PC-9 (cell line): ENCODE data around the gene IL1R2. TPM values are rescaled to one million over a fixed set of nuclear protein-coding genes. Genes with fewer than 3 reads are reported as not detected.
A peak's percentile ranks its signal among the peaks of the same experiment; 100 is the strongest.

Source experiments
- BruUV-seq: library from RNA; stranded (reverse); fragments of 400-500 nt; replicated peaks from 2 replicates; lab custom pipeline; 2021; lab: Mats Ljungman, UMichigan
- CTCF ChIA-PET: fragments of 300-600 bp; sonication (Branson Sonifier 250); formaldehyde crosslinking; loops from one replicate; lab custom pipeline; 2022; ENCODE audit warnings: antibody characterized with exemption; lab: Charles Lee
- POLR2A ChIA-PET: fragments of 300-600 bp; sonication (Branson Sonifier 250); formaldehyde crosslinking; loops from one replicate; lab custom pipeline; 2022; ENCODE audit warnings: antibody characterized with exemption; ENCODE audit not compliant: unreplicated experiment; lab: Charles Lee
- DNase-seq, 2 experiments: peaks; one replicate each; pipeline versions ENCODE4 v3.0.0 to v3.0.0-alpha.2; 2015 to 2022; ENCODE audit warnings: mixed read lengths in 1 of 2
- H2AFZ ChIP-seq: fragments of 200-600 bp; sonication (generic); 2 replicates; pipeline ENCODE4 v1.8.1; 2017; ENCODE audit warnings: antibody characterized with exemption
- H3F3A ChIP-seq: fragments of 200-600 bp; sonication (generic); 2 replicates; pipeline ENCODE4 v1.8.1; 2017; ENCODE audit warnings: antibody characterized with exemption, mild to moderate bottlenecking, low read depth; ENCODE audit not compliant: insufficient read depth
- H3K27ac ChIP-seq: fragments of 200-600 bp; sonication (generic); 2 replicates; pipeline ENCODE4 v1.6.1; 2016; ENCODE audit warnings: mixed run types
- H3K27me3 ChIP-seq: fragments of 200-600 bp; sonication (generic); 2 replicates; pipeline ENCODE4 v1.6.1; 2016; ENCODE audit warnings: low read depth, mixed run types; ENCODE audit not compliant: insufficient read depth
- H3K36me3 ChIP-seq: fragments of 200-600 bp; sonication (generic); 2 replicates; pipeline ENCODE4 v1.6.1; 2016; ENCODE audit warnings: low read depth, mixed run types
- H3K4me1 ChIP-seq: fragments of 200-600 bp; sonication (generic); replicated peaks from 2 replicates; pipeline ENCODE4 v1.6.1; 2016; ENCODE audit warnings: mixed run types; ENCODE audit not compliant: insufficient read depth
- H3K4me2 ChIP-seq: fragments of 200-600 bp; sonication (generic); 2 replicates; pipeline ENCODE4 v1.6.1; 2017; ENCODE audit warnings: mixed run types
- H3K4me3 ChIP-seq: fragments of 200-600 bp; sonication (generic); 2 replicates; pipeline ENCODE4 v1.6.1; 2016; ENCODE audit warnings: mixed run types
- H3K79me2 ChIP-seq: fragments of 200-600 bp; sonication (generic); 2 replicates; pipeline ENCODE4 v1.6.1; 2017; ENCODE audit warnings: low read depth, mixed run types
- H3K9me2 ChIP-seq: fragments of 200-600 bp; sonication (generic); 2 replicates; pipeline ENCODE4 v1.8.1; 2017; ENCODE audit warnings: mild to moderate bottlenecking; ENCODE audit not compliant: insufficient read depth
- H3K9me3 ChIP-seq: fragments of 200-600 bp; sonication (generic); 2 replicates; pipeline ENCODE4 v1.8.1; 2016; ENCODE audit warnings: low read depth; ENCODE audit not compliant: insufficient read depth
- H4K20me1 ChIP-seq: fragments of 200-600 bp; sonication (generic); 2 replicates; pipeline ENCODE4 v1.8.1; 2017; ENCODE audit not compliant: insufficient read depth
- EZH2 ChIP-seq: fragments of 200-600 bp; sonication (generic); IDR thresholded peaks from 2 replicates; pipeline ENCODE4 v1.8.0; 2017; ENCODE audit warnings: antibody characterized with exemption, low read depth
- intact Hi-C: fragments of 100-400 bp; cut with micrococcal nuclease; formaldehyde crosslinking; loops from one replicate; pipeline ENCODE4 v1.10.0; 2022; ENCODE audit not compliant: unreplicated experiment
- total RNA-seq: library from RNA; stranded (reverse); gene quantifications from 2 replicates; pipeline ENCODE4 v1.2.3, GENCODE V29; 2021
- TF ChIP-seq, protein P1 (sequence below): fragments of 200-600 bp; sonication (generic); conservative IDR thresholded peaks from 2 replicates; pipeline ENCODE4 v1.6.1; 2017; ENCODE audit warnings: mixed run types, antibody characterized with exemption, mild to moderate bottlenecking, moderate library complexity

The IL1R2 gene
- total RNA-seq, 1 experiment from 2014 or later: 3.8 TPM

DNA sequence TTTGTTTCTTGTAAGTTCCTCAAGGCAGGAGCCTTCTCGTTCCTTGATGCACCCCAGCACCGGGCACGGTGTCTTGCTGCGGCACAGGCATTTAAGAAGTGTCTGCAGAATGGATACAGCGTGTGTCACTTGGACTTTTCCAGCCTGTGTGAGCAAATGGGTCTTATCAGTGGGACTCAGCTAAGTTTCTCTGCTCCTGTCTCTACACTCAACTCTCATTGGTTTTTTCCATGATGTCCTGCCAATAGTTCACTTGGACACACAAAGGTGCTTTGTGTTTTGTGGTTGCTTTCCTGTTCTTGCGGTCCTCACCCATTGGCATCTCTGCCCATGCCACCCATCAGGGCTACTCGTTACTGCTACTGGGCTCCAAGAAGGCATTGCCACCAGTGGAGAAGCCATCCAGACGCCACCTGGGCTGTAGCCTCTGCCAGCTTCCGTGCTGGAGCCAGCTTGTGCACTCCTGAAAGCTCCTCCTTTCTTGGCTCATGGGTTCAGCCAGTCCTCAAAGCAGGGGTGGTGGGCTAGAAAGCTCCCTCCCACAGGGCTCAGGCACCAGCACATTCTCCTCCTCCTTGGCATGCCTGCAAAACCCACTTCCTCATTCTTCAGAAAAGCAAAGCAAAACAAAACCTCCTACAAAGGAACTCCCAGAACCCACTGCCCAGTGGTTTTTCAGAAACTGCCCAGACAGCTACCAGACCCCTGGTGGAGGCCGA is 41.4 kb downstream of the IL1R2 start:
- peak overlapping the region; percentile 70 for H2AFZ ChIP-seq
- TF ChIP-seq, protein P1, sequence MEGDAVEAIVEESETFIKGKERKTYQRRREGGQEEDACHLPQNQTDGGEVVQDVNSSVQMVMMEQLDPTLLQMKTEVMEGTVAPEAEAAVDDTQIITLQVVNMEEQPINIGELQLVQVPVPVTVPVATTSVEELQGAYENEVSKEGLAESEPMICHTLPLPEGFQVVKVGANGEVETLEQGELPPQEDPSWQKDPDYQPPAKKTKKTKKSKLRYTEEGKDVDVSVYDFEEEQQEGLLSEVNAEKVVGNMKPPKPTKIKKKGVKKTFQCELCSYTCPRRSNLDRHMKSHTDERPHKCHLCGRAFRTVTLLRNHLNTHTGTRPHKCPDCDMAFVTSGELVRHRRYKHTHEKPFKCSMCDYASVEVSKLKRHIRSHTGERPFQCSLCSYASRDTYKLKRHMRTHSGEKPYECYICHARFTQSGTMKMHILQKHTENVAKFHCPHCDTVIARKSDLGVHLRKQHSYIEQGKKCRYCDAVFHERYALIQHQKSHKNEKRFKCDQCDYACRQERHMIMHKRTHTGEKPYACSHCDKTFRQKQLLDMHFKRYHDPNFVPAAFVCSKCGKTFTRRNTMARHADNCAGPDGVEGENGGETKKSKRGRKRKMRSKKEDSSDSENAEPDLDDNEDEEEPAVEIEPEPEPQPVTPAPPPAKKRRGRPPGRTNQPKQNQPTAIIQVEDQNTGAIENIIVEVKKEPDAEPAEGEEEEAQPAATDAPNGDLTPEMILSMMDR: no peak
- no peak for TF ChIP-seq EZH2
- peaks cover 23% of the 10 kb centered on the region for H3K4me1 ChIP-seq

DNA sequence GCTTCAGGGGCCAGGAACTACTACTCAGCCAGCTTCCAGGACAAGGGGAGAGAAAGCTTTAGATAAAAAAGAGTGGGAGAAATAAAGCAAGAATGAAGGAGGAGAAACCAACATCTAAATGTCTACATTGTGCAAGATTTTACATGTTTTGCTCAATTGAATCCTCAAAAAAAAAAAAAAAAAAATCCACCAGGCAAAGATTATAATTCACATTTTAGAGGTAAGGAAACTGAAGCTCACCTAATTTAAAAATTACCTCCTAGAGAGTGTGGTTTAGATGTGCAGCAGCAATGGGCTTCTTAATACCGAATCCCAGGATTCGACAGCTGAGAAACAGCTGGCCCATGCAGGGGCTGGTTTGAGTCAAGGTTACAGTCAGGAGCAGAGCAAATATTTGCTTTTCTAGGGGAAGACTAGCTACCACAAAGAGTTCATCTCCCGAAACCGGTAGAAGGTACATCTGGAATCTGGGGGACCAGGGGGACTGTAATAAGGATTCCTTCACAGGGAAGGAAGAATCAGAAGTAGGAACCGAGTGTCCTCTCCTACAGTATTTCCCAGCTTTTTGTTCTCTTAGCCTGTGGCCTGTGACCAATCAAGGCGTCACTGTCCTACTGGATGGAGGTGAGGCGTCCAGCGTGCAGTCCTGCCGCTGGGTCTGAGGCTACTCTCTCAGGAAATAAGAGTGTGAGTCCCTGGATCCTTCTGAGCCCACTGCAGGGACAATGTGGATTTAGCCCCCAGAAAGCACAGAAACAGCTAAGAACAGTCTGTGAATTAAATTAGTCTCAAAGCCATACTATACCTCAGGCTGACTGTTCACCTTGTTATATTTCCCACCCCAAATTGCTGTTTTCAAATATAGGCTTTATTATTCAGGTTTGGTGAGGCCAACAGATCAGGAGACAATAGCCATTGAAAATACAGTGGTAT is 42.3 kb downstream of the IL1R2 start:
- peak overlapping the region; percentile 32 for H3K4me2 ChIP-seq
- H3K4me1 ChIP-seq: peaks cover 23% of the 10 kb centered on the region
- CTCF ChIA-PET: interaction anchor here (0.6 to 0.9 kb wide), 2 partner anchors 48 to 82 kb away, joined by 4 to 14 read pairs; no protein-coding TSS in a partner anchor
- H3K79me2 ChIP-seq: no peaks in the 10 kb centered on the region
- no peak for DNase-seq
- POLR2A ChIA-PET: interaction anchor here (1.0 kb wide), 1 partner anchor 70 kb away, joined by 4 read pairs; no protein-coding TSS in a partner anchor
- H3F3A ChIP-seq: no peaks in the 10 kb centered on the region
- intact Hi-C loops: loop anchor here (5.0 kb wide), 1 partner anchor 38 kb away; no protein-coding TSS in a partner anchor
- H2AFZ ChIP-seq: peak overlapping the region; percentile 70
- no peaks in the 10 kb centered on the region for H3K36me3 ChIP-seq
- no TSS peak for BruUV-seq
- 0 out of 2 replicates have a peak, but pooled peaks cover 2% of the 10 kb centered on the region for H3K9me3 ChIP-seq
- TF ChIP-seq, protein P1: no peak
- no peak for TF ChIP-seq EZH2
- no peak overlapping the region for H3K27ac ChIP-seq
- H3K4me3 ChIP-seq: no peak overlapping the region
- no peaks in the 10 kb centered on the region for H3K9me2 ChIP-seq
- H4K20me1 ChIP-seq: no peaks in the 10 kb centered on the region
- no peaks in the 10 kb centered on the region for H3K27me3 ChIP-seq

More for the DNA sequence above, 41.4 kb downstream of the IL1R2 start:
- H3K4me2 ChIP-seq: peak overlapping the region; percentile 32
- no peaks in the 10 kb centered on the region for H4K20me1 ChIP-seq
- H3K4me3 ChIP-seq: no peak overlapping the region
- H3K9me3 ChIP-seq: 0 out of 2 replicates have a peak, but pooled peaks cover 4% of the 10 kb centered on the region
- H3F3A ChIP-seq: no peaks in the 10 kb centered on the region
- intact Hi-C loops: loop anchor here (5.0 kb wide), 1 partner anchor 39 kb away; no protein-coding TSS in a partner anchor
- no peaks in the 10 kb centered on the region for H3K27me3 ChIP-seq
- no peaks in the 10 kb centered on the region for H3K9me2 ChIP-seq
- no peaks in the 10 kb centered on the region for H3K36me3 ChIP-seq
- no TSS peak for BruUV-seq
- peak; percentile 67 to 77 for DNase-seq
- POLR2A ChIA-PET: interaction anchor here (1.0 kb wide), 1 partner anchor 71 kb away, joined by 4 read pairs; no protein-coding TSS in a partner anchor
- CTCF ChIA-PET: interaction anchor here (0.7 to 0.9 kb wide), 2 partner anchors 82 to 208 kb away, joined by 3 to 14 read pairs; no protein-coding TSS in a partner anchor
- H3K79me2 ChIP-seq: no peaks in the 10 kb centered on the region
- H3K27ac ChIP-seq: no peak overlapping the region
